Activated T-helper 9 cell treated with anti-CD3 and anti-CD28 coated beads, Interleukin-2, amount 50 U/mL, for 16 hours (primary cell): ENCODE data around the gene STXBP1.
A peak's percentile ranks its signal among the peaks of the same experiment; 100 is the strongest.

ENCODE experiments used
- DNase-seq: peaks from one replicate; pipeline ENCODE4 v3.0.0-alpha.2; 2020; ENCODE audit warnings: low read depth

The STXBP1 gene

GRCh38 chr9:127611899-127612790 lies at the start of gene STXBP1:
TSS of gene STXBP1 (plus strand) at chr9:127612277. CDS start at chr9:127612404, 127 bp downstream.
- peak; percentile 82 for DNase-seq

- no peak for DNase-seq
Measured at GRCh38 chr9:127562279-127562796, 49.7 kb upstream of the STXBP1 start.

- DNase-seq: no peak
Measured at GRCh38 chr9:127562841-127563401, 49.2 kb upstream of the STXBP1 start.

GRCh38 chr9:127563579-127563978 lies 48.5 kb upstream of the STXBP1 start:
- DNase-seq: no peak

GRCh38 chr9:127565231-127565630 lies 46.8 kb upstream of the STXBP1 start:
- DNase-seq: no peak

GRCh38 chr9:127566351-127567001 lies 45.6 kb upstream of the STXBP1 start:
- no peak for DNase-seq

- DNase-seq: no peak
Measured at GRCh38 chr9:127567035-127567729, 44.9 kb upstream of the STXBP1 start.

GRCh38 chr9:127567730-127568617 lies 44.1 kb upstream of the STXBP1 start:
- no peak for DNase-seq

GRCh38 chr9:127568618-127568970 lies 43.5 kb upstream of the STXBP1 start:
- no peak for DNase-seq

- peak; percentile 70 for DNase-seq
Measured at GRCh38 chr9:127568971-127569885, 42.8 kb upstream of the STXBP1 start.

- DNase-seq: no peak
Measured at GRCh38 chr9:127569886-127570401, 42.1 kb upstream of the STXBP1 start.

GRCh38 chr9:127570533-127571111 lies 41.5 kb upstream of the STXBP1 start:
- no peak for DNase-seq

- DNase-seq: no peak
Measured at GRCh38 chr9:127571971-127572370, 40.1 kb upstream of the STXBP1 start.

GRCh38 chr9:127572961-127573721 lies 38.9 kb upstream of the STXBP1 start:
- DNase-seq: no peak

GRCh38 chr9:127574072-127574993 lies 37.7 kb upstream of the STXBP1 start:
- DNase-seq: no peak

- no peak for DNase-seq
Measured at GRCh38 chr9:127575875-127576778, 36.0 kb upstream of the STXBP1 start.
